Stimulated activated naive CD4-positive, alpha-beta T cell (primary cell): Measurements from ENCODE around the gene SORBS1.
"Not testable (repeated sequence)": the region's sequence is repeated elsewhere in the genome, so short reads cannot be mapped to it uniquely, and the experiment has no call there.

Experiments
- DNase-seq, 6 experiments: peaks; one replicate each; lab custom pipeline; 2025; lab: John Stamatoyannopoulos, UW

SORBS1 gene

DNA sequence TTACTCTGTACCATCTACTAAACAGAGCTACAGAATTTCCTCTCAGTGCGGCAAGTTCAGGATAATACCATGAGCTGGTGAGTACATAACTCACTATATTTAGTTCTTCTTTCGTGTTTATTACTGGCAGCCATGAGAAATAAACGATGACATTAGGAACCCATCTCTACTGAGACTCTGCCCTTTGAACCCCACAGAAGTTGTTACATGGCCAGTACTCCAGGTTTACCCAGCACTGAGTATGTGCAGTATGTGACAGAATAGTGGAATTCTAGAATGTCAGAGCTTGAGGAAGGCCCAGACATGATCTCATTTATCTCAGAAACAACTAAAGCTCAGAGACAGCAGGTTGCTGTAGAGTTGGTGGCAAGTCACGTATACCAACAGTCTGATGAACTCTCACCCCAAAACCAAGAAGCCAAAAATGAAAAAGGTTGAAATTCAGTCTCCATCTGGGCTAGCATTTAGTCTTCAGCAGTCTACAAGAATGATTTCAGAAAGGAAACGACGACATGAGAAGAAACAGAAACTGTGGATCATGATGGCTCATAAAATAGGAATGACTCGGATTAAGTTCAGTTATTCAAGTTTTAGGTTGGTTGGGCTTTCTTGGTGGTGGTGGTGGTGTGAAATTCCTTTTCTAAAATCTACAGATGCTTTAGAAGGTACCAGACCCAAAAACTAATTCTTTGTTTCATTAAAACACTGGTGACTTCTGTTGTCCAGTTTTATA lies 78.5 kb downstream of the SORBS1 start:
- no peak for DNase-seq

DNA sequence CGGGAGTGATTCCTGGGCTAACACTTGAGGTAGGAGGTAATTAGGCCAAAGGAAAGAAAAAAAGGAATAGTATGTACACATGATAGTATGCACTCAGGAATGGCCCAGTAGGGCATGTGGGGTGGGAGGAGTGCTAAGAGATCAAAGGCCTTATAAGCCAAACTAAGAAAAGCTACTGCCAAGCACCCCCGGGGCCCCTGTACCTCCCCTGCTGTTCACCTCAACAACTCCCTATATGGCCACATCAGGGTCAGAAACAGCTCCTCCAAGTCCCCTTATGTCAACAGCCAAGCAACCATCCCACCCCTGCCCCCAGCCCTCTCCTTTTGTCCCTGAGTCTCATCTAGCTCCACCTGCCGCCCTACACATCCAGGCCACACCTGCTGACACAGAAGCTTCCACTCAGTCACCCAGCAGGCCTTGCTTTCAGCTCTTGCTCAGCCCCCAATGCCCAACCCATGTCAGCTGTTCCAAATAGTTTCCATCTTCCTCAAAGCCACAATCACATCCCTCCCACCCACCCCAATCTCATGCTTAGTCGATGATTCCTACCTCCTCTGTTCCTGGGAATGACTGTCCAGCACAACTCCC lies 80.2 kb downstream of the SORBS1 start:
- no peak for DNase-seq

DNA sequence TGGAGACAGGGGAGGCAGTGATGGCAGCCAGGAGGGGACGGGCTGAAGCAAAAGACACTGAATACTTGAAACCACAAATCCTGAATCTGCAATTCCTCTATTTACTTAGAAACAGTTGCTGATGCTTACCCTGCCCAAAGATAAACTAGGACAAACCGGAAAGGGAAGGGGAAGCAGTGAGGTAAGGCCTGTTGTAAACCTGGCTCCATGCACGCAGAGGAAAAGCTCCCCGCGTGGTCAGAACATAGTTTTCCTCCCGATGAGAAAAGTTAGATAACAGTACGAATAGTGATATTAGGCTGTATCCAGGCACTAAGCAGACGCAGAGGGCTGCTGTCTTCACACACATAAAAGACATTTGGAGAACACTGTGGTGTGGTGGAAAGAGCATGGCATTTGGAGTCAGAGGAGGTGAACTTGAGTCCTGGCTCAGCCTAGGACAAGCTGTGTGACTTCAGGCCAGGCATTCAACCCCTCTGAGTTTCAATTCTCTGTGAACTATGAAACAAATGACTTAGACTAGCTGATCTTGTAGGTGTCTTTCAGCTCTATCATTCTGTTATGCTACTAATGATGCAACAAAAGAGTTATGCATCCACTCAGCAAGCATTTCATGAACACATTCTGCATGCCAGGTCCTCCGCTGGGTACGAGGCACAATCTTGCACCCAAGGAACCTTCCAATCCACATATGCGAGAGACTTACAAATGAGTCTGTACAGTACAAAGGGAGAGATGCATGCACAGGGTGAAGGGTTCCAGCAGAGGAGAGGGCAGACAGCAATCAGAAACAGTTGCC lies 80.9 kb downstream of the SORBS1 start:
- DNase-seq, result no peak

DNA sequence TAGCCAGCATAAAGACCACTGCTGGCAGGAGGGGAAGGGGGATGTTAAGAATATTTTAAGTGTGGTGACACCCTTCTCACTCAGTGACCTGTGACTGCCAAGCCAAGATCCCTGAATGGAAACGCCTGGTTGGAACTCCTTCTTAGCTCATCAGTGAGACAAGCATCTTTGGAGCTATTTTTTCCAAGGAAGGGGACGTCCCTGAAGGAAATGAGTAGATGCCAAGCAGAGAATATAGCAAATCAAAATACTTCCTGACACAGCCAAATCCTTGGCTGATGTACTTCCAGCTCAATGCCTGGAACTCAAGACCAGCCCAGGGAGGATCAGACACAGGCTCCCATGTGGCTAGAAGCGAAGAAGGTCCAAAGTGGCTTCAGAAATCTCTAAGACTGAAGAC lies 82.2 kb downstream of the SORBS1 start:
- DNase-seq, result no peak

DNA sequence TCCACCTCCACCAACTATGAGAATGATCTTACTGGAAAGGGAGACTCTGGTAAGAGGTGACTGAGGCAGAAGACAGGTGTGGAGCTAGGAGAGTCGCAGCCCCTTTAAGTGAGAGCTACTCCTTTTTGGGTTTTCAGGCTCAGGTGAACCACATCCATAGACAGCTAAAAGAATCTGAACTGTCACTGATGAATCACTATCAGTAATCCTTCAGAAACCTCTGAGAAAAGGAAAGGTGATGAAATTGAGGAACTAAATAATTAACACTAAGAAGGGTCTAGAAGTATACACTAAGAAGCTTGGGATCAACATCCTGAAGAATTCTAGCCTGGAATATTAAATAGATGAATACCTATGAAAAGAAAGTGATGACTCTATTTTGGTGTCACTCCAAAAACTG lies 83.0 kb downstream of the SORBS1 start:
- no peak for DNase-seq

DNA sequence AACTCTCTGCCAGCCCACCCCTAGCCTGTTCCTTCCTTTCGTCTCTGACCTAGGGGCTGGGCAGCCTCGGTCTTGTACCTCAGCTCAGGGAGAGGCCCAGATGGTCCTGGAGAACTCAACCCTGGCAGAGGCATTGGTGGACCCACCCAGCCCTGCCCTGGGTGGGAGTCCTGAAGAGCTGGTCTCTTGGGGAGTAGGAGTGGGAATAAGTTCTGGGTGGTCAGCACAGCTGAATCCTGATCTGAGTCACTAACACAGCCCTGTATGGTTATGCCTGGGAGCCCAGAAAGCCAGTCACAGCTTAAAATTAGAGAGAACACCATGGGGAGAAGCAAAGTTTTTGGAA lies 84.0 kb downstream of the SORBS1 start:
- DNase-seq, result no peak

DNA sequence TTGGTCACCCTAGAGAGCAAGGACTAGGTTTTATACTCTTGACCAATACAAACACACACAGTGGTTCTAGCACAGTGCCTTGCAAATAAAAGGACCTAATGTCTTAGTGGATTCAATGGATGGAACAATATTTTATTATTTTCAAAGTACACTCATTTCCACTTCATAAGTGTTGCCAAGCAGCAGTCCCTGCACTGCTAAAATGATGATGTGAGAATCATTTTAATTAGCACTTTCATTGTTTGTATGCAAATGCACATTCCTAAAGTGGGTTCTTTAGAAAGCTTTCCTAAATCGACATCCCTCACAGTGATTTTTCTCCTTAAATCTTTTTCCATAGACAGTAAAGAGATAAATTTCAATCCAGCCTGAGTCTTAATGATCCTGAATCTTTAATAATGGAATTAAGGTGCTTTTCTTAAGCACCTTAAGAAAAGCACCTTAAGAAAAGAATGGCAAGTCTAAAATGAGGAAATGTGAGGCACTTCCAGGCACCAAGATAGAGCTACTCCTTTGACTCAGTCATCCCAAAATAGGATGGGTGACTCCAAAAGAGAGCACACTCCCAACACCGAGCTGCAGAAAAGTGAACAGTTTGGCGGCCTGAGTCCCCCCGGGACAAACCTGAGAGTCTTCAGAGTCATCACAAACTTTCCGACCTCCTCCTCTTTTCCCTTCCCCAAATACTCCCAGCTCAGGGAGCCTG lies 84.5 kb downstream of the SORBS1 start:
- DNase-seq, result no peak

DNA sequence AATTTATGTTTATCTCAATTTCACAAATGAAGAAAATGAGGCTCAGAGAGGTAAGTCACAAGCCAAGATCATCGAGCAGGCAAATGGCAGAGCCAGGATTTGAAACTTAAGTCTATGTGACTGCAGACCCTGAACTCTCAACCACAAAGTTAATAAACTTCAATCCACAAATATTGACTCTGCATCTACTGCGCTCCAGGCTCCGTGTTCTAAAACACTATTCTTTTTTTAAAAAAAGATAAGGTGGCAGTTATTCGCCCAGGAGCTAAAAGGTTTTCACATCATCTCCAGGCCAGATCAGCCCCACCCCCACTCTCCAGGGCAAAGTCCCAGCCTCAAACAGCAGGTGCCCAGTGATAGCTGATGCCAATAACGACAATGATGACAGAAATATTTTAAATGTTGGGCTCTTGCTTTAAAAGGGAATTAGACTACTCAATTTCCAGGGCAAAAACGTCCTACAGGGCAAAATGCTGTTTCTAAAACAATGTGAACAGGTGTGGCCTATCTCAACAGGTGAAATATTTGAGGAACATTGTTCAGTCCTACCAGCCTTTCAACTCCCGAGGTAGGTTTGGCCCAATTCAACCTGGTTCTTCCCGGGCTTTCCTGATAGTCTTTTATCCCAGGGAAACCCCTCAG lies 85.2 kb downstream of the SORBS1 start:
- DNase-seq, result no peak

DNA sequence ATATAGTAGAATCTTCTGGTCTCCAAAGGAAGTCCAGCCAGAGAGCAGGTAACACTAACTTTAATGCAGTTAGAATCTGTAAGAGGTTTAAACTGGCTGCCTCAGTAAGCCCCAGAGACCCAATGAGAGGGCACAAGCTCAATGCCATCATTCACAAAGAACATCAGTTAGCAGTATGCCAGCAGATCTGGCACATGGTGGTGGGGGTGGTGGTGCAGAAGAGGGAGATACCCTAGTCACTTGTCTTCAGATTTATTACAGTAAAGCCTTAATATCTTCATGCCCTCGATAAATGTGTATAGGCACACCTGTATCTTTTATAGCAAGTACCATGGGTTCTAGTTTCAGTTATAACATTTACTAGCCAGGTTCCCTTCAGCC lies 86.2 kb downstream of the SORBS1 start:
- DNase-seq, result no peak

DNA sequence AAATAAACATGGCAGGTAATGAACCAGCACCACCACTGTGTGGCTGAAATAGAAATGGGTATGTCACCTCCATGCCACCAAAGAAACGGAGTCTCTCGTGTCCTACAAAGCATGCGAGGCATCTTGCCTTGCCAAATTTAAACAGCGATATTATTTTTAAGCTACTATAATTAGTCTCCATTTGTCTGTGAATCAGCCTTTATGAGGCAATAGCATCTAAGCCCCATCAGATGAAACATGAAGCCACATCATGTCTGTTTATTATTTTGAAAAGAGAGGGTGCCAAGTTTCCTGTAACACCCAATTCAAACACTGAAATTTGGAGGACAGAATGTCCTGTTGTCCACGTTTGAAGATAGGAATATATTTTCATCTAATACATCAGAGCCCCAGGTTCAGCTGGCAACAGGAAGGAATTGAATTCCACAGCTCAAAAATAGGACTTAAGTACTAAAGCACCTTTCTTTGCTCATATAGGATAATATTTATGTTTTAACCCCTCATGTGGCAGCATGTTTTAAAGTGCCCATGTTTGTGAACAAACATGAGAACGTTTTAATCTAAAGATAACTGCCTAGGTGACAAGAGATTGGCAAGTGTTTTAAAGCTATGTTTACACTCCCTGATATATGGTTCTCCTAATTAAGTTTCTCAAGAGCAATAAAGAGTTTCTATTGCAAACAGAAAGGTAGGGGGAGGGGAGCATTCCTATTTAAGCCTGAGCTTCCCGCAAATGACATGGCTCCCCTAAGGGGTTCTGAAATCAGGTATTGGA lies 86.8 kb downstream of the SORBS1 start:
- DNase-seq, result no peak

DNA sequence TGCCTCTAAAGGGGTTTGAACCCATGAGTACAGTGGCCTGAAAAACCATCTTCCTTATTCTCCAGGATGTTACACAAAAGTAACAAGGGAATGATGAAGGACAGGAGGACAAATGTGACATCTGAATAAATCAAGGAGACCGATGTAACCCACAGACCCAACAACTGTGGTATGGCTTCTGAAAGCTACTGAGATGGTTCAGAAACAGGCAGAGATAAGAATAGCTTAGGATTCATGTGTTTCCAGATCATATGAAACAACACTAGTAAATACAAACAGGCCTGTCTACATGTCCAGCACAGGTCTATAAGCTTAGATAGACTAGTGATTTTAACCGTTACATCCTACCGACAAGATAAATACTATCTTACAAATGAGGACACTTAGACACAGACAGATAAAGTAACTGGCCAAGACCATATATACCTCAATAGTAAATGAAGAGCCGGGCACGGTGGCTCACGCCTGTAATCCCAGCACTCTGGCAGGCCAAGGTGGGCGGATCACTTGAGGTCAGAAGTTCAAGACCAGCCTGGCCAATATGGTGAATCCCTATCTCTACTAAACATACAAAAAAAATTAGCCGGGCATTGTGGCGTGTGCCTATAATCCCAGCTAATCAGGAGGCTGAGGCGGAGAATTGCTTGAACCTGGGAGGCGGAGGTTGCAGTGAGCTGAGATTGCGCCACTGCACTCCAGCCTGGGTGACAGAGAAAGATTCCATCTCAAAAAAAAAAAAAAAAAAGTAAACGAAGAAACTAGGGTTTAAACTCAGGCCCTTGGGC lies 88.7 kb downstream of the SORBS1 start:
- no peak for DNase-seq

DNA sequence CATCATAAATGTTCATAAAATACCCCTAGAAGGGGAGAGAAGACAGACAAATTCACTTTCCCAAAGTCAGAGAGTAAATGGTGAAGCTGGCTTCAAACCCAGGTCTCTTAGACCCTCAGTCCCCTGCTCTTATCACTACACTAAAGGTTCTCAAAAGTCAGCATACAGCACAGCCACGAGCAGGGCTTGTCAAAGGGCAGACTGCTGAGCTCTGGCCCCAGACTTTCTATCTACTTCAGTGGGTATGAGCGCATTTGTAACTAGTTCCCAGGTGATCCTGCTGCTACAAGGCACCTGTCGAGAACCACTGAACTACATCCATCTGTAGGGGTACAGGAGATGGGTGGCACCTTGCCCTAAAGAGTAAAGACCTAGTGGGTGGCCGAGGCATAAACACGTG lies 91.5 kb downstream of the SORBS1 start:
- DNase-seq, result no peak

DNA sequence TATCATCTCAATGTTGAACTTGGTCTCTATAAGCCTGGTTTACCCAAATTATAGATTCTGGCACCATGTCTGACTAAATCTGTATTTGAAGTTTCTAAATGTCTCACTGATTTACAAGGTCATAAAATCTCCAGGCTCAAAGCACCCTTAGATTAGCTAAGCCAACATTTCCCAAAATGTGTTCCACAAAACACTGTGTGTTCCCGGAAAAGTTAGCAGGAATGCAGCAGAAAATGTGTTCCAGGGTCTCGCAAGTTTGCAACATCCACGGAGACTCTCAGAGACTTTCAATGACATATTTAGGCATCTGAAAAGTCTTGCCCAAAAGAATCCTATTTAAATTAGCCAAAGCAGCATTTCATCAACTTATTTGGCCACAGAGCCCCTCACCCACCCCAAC lies 91.9 kb downstream of the SORBS1 start:
- no peak for DNase-seq

DNA sequence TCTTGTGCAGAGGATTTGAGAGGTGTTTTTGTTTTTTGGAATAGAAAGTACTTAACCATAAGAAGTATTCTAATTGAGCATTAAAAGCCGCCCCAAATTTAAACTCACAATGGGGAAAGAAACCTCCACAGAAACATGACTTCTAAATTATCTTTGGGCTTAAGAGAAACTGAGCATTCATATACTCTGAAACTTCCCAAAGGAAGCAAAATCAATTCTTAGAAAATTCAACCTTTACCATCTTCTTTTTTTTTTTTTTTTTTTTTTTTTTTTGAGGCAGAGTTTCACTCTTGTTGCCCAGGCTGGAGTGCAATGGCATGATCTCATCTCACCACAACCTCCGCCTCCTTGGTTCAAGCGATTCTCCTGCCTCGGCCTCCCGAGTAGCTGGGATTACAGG lies 93.5 kb downstream of the SORBS1 start:
- DNase-seq, result not testable (repeated sequence)

DNA sequence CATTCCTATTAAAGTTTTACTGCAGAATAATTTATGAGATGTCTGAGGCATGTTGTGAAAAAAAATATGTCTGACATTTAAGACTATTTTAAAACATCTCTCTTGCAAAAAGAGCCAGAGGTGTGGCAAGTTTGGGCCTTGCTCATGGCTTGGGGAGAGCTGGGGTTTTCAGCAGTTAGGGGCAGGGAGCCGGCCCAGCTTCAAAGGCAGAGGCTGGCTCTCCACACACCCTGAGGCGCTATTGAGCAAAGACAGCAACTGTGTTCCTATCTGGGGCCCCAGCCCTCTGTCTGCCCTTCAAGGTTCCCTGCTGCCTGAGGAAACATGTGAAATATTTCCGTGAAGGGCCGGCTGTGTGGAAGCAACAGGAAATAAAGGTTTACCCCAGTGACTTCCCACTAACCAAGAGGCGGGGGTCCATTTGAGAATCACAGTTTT lies 94.0 kb downstream of the SORBS1 start:
- DNase-seq, result no peak

DNA sequence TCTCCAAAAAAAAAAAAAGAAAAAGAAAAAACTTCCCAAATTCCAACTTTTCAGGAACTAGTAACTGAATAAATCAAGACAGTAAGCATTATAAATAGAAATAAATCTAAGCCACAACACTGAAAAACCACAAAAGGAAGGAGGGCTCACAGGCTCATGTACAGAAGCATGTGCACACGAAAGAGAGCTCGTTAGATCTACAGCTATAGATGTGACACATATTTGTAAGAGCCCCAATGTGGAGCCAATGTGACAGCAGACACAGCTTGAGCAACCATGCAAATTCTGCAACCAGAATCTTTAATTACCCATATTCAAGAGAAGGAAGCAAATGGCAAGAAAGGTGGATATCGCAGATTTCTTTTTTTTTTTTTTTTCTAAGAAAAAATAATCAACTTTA lies 94.7 kb downstream of the SORBS1 start:
- DNase-seq, result no peak

DNA sequence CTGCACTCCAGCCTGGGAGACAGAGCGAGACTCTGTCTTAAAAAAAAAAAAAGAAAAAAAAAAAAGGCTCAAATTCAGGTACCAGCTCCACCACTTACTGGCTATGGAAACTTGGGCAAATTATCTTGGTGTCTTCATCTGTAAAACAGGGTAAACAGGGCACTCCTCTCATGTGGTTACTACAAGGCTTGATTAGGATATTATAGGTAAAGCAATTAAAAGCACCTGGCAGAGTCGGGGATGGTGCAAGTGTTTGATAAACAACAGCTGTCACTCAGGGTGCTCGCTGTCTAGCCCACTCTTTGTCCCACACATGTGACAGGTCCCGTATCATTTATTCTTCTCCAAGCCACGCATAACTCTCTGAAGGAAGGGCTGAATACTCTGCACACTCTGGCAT lies 96.9 kb downstream of the SORBS1 start:
- no peak for DNase-seq

DNA sequence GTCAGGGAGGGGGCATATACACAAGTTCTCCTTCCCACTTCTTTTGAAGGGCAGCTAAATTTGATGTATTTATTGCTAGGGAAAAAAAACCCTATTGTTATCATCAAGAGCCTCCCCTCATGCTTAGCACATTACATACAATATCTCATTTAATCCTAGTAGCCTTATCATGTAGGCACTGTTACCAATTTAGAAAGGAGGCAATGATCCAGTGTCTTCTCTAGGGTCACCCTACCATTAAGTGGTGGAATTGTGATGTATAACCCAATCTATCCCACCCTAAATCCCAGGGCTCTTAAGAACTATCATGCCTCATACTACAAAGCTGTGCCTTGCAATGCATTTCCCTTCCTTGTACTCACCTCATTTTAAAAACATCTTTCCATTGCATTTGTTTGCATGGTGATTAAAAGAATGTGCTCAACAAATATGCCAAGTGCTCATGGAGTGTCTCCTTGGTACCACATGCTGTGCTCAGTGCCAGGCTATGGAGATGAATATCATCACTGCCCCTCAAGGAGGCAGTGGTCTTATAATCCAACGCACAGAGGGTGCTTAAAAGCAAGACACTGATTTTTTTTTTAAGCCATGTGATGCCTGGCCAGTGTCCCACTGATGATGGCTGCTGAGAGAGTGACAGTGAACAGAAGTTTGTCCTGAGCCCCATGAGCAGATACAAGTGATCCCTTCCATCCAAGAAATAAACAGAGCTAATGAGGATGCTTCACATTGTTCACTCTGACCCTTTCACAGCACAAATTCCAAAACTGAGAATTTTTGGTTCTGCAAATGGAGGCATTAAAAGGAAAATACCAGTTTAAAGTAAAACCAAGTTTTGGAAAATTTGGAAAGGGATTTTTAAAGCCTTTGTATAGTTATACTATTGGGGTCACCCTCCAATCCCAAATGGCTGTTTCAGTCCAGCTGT lies 98.2 kb downstream of the SORBS1 start:
- no peak for DNase-seq

DNA sequence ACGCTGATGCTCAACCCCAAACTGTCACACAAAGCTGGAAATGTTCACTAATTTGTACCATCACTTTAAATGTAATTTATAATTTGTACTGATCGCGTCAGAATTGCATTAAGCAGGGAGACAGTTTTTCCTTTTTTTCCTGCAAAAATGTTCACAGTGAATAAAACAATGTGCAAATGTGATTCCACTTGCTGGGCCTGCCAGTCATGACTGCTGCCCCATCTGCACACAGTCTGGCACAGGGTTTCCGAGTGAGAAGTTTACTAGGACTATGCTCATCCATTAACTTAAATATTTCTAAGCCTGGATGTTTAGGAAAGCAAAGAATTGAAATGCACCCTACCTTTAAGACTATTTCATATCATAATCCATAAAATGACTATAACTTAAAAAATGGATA lies 99.6 kb downstream of the SORBS1 start:
- no peak for DNase-seq
